SKM-1 treated with dmso at 0.1 percent for 144 hours (cell line): ENCODE data around the gene SGPP1.
"Not testable (repeated sequence)": the region's sequence is repeated elsewhere in the genome, so short reads cannot be mapped to it uniquely, and the experiment has no call there.

Source experiments
- DNase-seq: peaks from one replicate; lab custom pipeline; 2025; ENCODE audit not compliant: unreplicated experiment; lab: John Stamatoyannopoulos, UW

The SGPP1 gene, protein sequence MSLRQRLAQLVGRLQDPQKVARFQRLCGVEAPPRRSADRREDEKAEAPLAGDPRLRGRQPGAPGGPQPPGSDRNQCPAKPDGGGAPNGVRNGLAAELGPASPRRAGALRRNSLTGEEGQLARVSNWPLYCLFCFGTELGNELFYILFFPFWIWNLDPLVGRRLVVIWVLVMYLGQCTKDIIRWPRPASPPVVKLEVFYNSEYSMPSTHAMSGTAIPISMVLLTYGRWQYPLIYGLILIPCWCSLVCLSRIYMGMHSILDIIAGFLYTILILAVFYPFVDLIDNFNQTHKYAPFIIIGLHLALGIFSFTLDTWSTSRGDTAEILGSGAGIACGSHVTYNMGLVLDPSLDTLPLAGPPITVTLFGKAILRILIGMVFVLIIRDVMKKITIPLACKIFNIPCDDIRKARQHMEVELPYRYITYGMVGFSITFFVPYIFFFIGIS

DNA sequence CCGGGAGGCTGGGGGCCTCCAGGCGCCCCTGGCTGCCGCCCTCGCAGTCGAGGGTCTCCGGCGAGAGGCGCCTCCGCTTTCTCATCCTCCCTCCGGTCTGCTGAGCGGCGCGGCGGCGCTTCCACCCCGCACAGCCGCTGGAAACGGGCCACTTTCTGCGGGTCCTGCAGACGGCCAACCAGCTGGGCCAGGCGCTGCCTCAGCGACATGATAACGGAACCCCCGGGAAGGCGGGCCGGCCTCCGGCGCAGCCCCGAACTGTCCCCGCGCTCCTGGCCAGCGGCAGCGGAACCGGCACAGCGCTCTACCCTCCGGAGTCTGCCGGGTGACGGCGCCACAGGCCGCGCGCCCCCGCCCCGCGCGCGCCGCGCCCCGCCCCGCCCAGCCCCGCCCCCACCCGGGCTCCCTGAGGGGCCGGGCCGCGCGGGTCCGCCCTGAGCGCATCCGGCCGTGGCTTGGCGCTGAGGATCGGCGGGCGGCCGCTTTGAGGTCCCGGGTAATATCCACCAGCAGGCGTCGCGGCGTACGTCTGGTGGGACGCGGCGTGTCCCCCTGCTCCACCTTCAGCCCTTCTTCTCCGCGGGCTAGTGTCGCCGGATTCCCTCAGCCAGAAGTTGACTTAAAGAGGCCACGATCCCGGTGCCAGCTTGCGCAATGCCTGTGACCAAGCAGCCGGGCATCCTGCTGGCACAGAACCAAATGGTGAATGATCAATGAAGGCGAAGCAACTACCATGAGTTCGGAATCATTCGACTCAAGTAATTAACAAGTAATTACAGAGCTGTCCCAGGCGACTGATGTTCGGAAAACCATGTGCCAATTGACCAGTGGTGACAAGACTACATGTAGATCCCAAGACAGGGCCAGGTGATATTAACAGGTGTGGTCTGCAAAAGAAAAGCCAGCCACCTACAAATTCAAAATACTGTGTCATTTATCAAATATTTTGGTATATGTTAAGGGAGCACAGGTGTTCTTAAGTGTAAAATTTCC, at the start of gene SGPP1:
TSS of gene SGPP1 (minus strand) at position 330 of the 993 bp plus-strand sequence. CDS start at position 209, 121 bp downstream.
- DNase-seq: no peak

DNA sequence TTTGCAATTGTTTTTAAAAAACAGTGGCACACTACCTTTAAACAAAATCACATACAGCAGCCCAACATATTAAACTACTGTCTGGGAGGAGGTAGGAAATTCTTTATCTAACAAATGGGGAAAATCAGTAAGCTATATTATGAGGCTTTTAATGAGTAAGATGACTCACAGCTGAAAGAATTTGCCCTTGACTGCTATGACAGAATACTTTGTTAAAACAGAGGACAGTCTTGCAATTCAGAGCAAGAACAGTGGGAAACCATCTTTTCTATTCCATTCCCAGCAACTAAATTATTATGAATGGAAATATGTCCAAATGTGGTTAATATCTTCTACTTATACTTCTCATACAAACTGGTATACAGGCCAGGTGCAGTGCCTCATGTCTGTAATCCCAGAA, 49.2 kb upstream of the SGPP1 start:
- no peak for DNase-seq

DNA sequence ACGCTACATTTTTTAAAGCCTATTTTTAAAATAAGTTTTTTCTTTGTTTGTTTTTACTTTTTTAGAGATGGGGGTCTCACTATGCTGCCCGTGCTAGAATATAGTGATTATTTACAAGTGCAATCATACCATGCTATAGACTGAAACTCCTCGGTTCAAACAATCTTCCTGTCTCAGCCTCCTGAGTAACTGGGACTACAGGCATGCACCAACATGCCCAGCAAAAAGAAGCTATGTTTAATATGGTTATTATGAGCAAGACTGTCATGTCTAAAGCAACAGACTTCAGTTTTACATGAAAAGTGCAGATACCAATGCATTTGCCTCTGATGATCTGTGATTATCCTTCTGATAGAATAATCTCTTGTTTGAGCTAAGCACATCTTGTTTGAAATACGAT, 45.6 kb upstream of the SGPP1 start:
- no peak for DNase-seq

DNA sequence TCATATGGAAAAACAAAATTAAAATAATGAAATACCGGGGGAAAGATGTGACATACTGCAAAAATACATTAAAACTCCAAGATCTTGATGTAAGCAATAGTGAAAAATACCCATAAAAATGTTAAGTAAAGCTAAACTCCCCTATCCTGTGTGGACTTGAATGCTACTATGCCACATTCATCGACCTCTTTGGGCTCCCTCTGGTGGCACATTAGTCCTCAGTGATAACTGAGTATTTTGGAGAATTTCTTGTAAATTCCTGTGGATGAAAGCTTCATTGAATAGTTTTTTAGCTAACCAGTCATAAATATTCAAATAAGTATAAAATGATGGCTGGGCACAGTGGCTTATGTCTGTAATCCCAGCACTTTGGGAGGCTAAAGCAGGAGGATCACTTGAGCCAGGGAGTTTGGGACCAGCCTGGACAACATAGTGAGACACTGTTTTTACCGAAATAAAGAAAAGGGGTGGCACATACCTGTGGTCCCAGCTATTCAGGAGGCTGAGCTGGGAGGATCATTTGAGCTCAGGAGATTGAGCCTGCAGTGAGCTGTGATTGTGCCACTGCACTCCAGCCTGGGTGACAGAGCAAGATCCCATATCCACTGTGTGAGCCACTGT, 42.4 kb upstream of the SGPP1 start:
- DNase-seq: peak; percentile 14

DNA sequence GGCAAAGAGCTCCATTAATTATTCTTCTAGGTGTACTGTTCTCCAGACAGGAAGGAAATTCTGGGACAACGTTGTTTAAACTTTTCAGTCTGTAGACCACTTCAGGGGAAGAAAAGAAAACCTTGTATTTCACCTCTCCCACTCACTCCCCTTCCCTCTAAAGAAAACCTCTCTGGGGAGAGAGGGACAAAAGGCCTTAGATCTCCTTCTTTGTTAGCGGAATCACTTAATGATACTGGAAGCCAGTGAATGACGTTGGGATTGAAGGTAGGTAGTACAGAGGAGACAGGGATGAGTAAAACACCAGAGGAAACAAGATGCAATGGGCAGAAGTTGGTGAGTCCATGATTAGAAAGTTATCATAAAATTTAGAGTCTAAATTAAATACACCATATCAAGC, 38.7 kb upstream of the SGPP1 start:
- no peak for DNase-seq

DNA sequence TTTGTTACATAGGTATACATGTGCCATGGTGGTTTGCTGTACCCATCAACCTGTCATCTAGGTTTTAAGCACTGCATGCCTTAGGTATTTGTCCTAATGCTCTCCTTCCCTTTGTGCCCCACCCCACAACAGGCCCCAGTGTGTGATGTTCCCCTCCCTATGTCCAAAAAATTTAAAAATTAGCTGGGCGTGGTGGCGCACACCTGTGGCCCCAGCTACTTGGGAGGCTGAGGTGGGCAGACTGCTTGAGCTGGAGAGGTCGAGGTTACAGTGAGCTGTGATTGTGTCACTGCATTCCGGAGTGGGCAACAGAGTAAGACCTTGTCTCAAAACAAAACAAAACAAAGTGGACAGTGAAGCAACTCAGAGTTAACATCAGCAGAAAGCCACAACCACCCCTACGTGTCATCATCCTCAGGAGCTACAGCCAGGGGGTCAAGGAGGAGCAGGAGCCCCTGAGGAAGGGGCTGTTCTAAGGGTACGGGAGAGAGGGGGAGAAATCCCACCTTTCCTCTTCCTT, 36.8 kb upstream of the SGPP1 start:
- no peak for DNase-seq

DNA sequence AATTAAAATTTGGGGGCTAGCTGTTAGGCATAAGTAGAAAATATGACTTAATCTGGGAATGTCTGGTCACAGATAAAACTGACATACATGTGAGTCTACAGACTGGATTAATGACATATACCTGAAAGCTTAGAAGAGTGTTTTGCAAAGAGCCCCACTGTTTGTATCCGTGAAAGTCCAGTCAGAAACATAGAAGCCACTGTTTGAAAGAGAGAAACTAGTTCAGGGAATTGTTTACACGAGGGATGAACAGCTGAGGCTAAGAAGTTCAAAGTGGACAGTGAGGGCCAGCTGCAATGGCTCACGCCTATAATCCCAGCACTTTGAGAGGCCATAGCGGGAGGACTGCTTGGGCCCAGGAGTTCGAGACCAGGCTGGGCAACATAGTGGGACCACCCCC, 36.2 kb upstream of the SGPP1 start:
- DNase-seq: no peak

DNA sequence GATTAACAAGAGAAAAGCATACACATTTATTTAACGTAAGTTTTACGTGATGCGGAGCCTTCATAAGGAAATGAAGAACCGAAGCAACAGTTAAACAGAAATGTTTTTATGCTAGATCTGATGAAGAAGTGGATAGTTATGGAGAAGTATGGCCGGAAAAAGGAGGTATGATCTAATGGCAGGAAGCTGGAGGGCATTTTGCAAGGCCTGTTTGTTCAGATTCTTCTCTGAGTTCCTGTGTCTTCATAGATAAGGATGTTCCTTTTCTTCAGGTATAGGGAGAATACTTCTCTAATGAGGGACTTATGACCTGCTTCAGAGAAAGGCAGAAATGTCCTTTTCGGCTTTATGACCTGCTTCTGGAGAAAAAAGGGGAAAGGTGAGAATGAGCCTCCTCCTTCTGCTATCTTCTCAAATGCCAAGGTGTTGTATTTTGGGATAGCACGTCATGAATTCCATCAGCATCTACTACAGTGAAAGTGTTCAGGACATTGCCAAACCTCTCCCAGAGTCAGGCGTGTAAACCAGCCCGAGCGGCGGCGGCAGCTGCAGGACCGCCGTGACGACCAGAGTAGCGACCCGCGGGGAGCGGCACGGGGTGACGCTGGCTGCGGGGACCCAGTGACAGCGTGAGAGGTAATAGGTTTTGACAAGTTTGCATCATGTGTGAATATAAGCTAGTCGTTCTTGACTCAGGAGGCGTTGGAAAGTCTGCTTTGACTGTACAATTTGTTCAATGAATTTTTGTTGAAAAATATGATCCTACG, 33.7 kb upstream of the SGPP1 start:
- DNase-seq: peak; percentile 31

DNA sequence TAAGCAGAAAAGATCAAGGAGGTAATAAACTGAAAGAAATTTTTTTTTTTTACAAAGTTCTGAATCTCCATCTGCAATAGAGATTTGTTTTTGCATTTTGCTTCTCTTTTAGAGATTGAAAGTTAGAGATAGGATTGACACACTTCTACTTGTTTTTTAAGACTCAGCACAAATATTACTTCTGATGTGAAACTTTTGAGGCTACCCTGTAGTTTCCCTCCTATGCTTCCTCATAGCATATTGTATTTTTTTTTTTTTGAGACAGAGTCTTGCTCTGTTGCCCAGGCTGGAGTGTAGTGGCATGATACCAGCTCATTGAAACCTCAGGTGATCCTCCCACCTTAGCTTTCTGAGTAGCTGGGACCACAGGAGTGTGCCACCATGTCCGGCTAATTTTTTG, 32.1 kb upstream of the SGPP1 start:
- no peak for DNase-seq

DNA sequence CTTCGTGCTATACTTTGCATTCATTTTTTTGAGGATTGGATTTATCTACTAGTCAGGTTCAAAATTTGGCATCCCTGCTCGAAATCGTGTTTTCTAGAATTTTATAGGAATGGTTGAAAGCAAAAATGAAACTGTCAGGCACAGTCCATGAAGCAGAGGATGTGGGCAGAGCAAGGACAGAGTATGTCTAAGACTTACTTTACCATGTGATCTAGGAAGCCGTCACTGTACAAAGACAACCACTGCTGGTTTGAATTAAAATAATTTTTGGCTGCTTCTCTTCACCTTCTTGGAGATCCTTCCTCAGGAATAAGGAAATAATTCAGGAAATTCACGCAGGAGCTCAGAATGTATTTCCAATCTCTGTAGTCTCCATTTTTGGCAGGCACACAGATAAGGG, 31.6 kb upstream of the SGPP1 start:
- DNase-seq: no peak

DNA sequence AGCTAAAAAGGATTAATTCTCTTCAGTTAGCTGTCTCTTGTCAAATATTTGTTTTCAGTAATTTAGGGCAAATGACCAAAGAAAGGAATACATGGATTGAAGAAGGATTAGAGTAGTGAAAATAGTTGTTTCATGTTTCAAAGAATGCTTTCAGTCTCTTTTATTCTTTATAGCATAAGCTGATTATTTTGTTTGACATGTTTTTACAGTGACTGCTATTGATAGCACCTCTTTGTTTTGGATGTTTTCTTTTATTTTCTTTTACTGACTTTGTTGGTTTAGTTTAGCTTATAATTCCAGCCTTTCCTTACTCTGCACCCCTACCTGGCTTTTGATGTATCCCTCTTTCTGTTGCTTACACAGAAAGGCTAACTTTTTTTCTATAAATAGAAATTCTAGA, 29.3 kb upstream of the SGPP1 start:
- DNase-seq: no peak

DNA sequence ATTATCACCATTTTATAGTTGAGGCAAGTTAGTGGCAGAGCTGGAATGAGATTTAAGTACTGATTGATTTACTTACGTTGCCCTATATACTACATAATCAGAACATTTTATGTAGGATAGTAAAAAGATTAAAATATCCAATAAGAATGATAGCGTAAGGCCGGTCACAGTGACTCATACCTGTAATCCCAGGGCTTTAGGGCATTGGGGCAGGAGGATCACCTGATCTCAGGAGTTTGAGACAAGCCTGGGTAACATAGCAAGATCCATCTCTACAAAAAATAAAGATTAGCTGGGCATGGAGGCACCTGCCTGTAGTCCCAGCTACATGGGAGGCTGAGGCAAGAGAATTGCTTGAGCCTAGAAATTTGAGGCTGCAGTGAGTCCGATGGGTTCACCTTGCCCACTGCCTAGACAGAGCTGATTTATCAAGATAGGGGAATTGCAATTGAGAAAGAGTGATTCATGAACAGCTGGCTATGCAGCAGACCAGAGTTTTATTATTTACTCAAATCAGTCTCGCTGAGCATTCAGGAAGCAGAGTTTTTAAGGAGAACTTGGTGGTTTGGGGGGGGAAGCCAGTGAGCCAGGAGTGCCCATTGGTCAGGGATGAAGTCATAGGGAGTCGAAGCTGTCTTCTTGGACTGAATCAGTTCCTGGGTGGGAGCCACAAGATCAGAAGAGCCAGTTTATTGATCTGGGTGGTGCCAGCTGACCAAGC, 24.7 kb upstream of the SGPP1 start:
- DNase-seq: no peak

DNA sequence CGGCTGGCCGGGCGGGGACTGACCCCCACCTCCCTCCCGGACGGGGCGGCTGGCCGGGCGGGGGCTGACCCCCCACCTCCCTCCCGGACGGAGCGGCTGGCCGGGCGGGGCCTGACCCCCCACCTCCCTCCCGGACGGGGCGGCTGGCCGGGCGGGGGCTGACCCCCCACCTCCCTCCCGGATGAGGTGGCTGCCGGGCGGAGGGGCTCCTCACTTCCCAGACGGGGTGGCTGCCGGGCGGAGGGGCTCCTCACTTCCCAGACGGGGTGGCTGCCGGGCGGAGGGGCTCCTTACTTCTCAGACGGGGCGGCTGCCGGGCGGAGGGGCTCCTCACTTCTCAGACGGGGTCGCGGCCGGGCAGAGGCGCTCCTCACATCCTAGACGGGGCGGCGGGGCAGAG, 23.2 kb upstream of the SGPP1 start:
- not testable (repeated sequence) for DNase-seq

DNA sequence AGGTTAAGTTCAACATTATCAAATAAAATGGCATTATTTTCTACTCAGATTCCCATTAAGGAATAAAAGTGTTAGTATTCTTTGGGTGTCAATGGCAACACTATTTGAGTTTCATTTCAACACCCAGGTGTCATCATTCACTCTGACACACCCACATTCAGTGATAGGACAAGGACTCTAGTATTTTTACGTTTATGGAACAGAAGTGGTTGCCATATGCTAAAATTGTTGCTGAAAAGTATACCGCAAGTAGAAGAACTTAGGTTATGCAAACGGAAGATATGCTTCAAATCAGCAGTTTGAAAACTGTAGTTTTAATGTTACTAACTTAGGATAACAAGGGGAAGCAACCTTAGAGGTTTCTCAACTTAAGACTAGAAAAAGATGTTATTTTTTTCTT, 20.0 kb upstream of the SGPP1 start:
- peak; percentile 47 for DNase-seq

DNA sequence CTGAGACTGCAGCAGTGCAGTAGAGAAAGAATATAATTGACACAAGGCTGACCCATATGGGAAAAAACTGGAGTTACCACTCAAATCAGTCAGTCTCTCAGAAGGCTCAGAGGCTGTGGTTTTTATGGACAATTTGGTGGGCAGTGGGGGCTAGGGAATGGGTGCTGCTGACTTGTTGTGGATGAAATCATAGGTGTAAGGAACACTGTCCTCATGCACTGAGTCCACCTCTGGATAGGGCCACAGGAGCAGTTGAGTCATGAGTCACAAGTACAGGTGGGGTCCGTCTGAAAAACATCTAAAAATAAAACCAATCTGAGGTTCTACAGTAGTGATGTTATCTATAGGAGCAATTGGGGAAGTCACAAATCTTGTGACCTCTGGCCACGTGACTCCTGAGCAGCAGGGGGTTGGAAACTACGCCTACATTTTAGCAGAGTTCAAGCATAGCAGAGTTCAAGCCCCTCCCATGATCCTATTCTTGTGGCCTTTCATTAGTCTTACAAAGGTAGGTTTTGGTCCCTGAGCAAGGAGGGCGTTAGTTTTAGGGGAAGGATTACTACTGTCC, 18.1 kb upstream of the SGPP1 start:
- no peak for DNase-seq

DNA sequence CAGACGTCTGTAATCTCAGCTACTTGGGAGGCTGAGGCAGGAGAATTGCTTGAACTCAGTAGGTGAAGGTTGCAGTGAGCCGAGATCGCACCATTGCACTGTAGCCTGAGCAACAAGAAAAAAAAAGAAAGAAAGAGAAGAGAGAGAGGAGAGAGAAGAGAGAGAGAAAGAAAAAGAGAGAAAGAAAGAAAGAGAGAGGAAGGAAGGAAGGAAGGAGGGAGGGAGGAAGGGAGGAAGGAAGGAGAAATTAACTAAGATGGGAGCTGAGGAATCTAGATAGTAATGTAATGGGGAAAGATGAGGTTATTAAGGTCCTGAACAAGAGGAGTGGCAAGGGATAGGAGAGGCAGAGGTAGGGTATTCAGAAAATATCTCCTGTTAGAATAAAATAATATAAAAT, 17.4 kb upstream of the SGPP1 start:
- no peak for DNase-seq

DNA sequence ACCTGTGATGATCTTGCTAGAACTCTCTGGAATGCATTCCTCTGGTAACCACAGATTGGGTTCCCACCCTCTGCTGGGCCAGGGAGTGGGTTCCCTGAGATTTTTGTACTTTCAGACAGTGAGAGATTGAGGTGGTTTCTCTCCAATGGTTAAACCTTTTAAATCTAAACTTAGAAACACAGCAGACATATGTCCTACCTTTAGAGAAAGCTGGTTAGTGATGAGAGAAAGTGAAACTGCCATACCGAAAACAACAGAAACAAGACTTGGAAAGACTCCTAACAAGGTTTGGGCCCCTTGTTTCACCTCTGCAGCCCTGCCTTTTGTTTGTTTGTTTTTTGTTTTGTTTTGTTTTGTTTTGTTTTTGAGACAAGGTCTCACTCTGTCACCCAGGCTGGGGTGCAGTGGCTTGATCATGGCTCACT, 9.7 kb upstream of the SGPP1 start:
- DNase-seq: no peak

DNA sequence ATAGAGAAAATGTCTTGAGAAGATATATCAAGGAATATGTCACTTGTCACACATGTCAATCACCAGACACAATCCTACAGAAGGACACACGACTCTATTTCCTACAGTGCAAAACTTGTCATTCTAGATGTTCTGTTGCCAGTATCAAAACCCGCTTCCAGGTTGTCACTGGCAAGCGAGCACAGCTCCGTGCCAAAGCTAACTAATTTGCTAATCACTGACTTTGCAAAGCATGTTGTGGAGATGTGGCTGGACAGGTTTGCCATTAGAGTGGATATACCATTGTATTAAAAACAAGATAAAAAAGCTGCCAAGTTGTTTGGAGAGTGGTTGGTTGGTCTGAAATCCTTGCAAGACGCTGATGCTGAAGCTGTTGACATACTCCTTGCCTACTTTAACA, 7.9 kb upstream of the SGPP1 start:
- no peak for DNase-seq

DNA sequence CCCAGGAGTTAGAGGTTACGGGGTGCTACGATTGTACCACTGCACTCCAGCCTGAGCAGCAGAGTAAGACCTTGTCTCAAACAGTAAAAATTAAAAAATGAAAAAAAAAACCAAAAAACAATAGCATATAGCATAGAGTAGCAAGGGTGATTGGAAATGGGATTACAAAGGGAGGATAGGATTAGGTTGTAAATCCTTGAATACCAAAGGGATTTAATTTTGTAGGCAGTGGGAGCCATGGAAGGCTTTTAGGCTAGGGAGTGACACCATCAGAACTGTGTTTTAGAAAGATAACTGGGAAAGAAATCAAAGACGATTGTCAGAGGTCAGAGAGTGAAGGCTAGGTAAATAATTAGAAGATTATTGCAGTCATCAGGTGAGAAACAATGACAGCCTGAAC, 2.8 kb upstream of the SGPP1 start:
- no peak for DNase-seq
